GM12892 (cell line): ENCODE results near the gene MET.

Experiments used
- POLR2A ChIP-seq: IDR thresholded peaks from 2 replicates; pipeline ENCODE4 v1.6.1; 2011; ENCODE audit warnings: low read depth, low read length, control low read depth
- POLR2AphosphoS5 ChIP-seq: IDR thresholded peaks from 2 replicates; pipeline ENCODE4 v1.6.1; 2011; ENCODE audit warnings: low read depth, low read length, control low read depth
- TAF1 ChIP-seq: IDR thresholded peaks from 2 replicates; pipeline ENCODE4 v1.6.1; 2011; ENCODE audit warnings: low read depth, mild to moderate bottlenecking, control low read depth, low read length, borderline replicate concordance

GRCh38 chr7:116806046-116806944 lies 134.3 kb downstream of the MET start:
- TF ChIP-seq POLR2A (no peak), TAF1 (no peak), POLR2AphosphoS5 (no peak)
